IMR-90 (cell line): Measurements from ENCODE around the gene EPB41L1. TPM values are rescaled to one million over a fixed set of nuclear protein-coding genes. Genes with fewer than 3 reads are reported as not detected.
A peak's percentile ranks its signal among the peaks of the same experiment; 100 is the strongest.

ENCODE experiments used
- ATAC-seq: fragments of 200-7000 bp; cut with Tn5 transposase; 2 replicates; pipeline ENCODE4 v1.9.1; 2020; ENCODE audit warnings: low read depth, mild to moderate bottlenecking, moderate library complexity
- BruUV-seq: library from RNA; stranded (reverse); fragments of 400-500 nt; replicated peaks from 2 replicates; lab custom pipeline; 2021; lab: Mats Ljungman, UMichigan
- CTCF ChIA-PET: fragments of 300-600 bp; formaldehyde crosslinking; extraction: SDS; loops from one replicate; lab custom pipeline; 2021; ENCODE audit warnings: antibody characterized with exemption; lab: Yijun Ruan, JAX
- POLR2A ChIA-PET: fragments of 300-600 bp; sonication (Branson Sonifier 250); formaldehyde crosslinking; loops from one replicate; lab custom pipeline; 2022; ENCODE audit warnings: antibody characterized with exemption; ENCODE audit not compliant: unreplicated experiment; lab: Charles Lee
- DNase-seq: peaks from one replicate; pipeline ENCODE4 v3.0.0; 2013
- H2AFZ ChIP-seq: replicated peaks from 2 replicates; pipeline ENCODE3; 2013; ENCODE audit warnings: low read length, mild to moderate bottlenecking; ENCODE audit not compliant: poor library complexity
- H2AK5ac ChIP-seq: 2 replicates; pipeline ENCODE4 v1.6.1; 2013; ENCODE audit warnings: low read depth, low read length, inconsistent platforms
- H2AK9ac ChIP-seq: replicated peaks from 2 replicates; pipeline ENCODE3; 2013; ENCODE audit warnings: mild to moderate bottlenecking, low read depth, low read length, moderate library complexity; ENCODE audit not compliant: poor library complexity
- H2BK120ac ChIP-seq: 2 replicates; pipeline ENCODE4 v1.6.1; 2013; ENCODE audit warnings: low read depth, low read length, inconsistent platforms
- H2BK15ac ChIP-seq: 3 replicates; pipeline ENCODE4 v1.6.1; 2013; ENCODE audit warnings: low read depth, low read length, inconsistent platforms
- H2BK20ac ChIP-seq: 2 replicates; pipeline ENCODE4 v1.6.1; 2013; ENCODE audit warnings: low read depth, mild to moderate bottlenecking, inconsistent platforms, low read length, moderate library complexity
- H2BK5ac ChIP-seq: 2 replicates; pipeline ENCODE4 v1.6.1; 2013; ENCODE audit warnings: mild to moderate bottlenecking, low read depth, low read length, inconsistent platforms; ENCODE audit not compliant: poor library complexity, severe bottlenecking
- H3K14ac ChIP-seq: replicated peaks from 2 replicates; pipeline ENCODE4 v1.6.1; 2013; ENCODE audit warnings: low read depth, low read length, inconsistent platforms
- H3K18ac ChIP-seq: 2 replicates; pipeline ENCODE4 v1.6.1; 2013; ENCODE audit warnings: low read depth, low read length, control low read depth
- H3K23ac ChIP-seq: 2 replicates; pipeline ENCODE4 v1.6.1; 2013; ENCODE audit warnings: low read depth, low read length, inconsistent platforms
- H3K27ac ChIP-seq: 2 replicates; pipeline ENCODE4 v1.5.1; 2013; ENCODE audit warnings: mild to moderate bottlenecking, control low read depth, low read length; ENCODE audit not compliant: insufficient read depth
- H3K27me3 ChIP-seq: 2 replicates; pipeline ENCODE4 v1.6.1; 2013; ENCODE audit warnings: low read length; ENCODE audit not compliant: control insufficient read depth, insufficient read depth
- H3K36me3 ChIP-seq: 2 replicates; pipeline ENCODE4 v1.6.1; 2013; ENCODE audit warnings: low read length, mixed read lengths; ENCODE audit not compliant: control insufficient read depth, insufficient read depth
- H3K4ac ChIP-seq: 2 replicates; pipeline ENCODE4 v1.6.1; 2013; ENCODE audit warnings: low read depth, low read length, inconsistent platforms
- H3K4me1 ChIP-seq: 2 replicates; pipeline ENCODE4 v1.6.1; 2013; ENCODE audit warnings: low read length, mixed read lengths; ENCODE audit not compliant: control insufficient read depth, insufficient read depth
- H3K4me2 ChIP-seq: 2 replicates; pipeline ENCODE4 v1.6.1; 2013; ENCODE audit warnings: low read depth, mild to moderate bottlenecking, control low read depth, low read length, moderate library complexity
- H3K4me3 ChIP-seq: 2 replicates; pipeline ENCODE4 v1.5.1; 2013; ENCODE audit warnings: low read depth, mild to moderate bottlenecking, control low read depth, low read length, moderate library complexity; ENCODE audit not compliant: insufficient read depth
- H3K56ac ChIP-seq: 2 replicates; pipeline ENCODE4 v1.6.1; 2013; ENCODE audit warnings: low read length, inconsistent platforms; ENCODE audit not compliant: insufficient read depth; ENCODE audit errors: extremely low read depth
- H3K79me1 ChIP-seq, 2 experiments: 2 replicates each; pipeline ENCODE4 v1.6.1; 2013; ENCODE audit warnings: low read length in 2 of 2, inconsistent platforms in 1 of 2, low read depth in 1 of 2
- H3K9ac ChIP-seq: 2 replicates; pipeline ENCODE4 v1.6.1; 2013; ENCODE audit warnings: low read depth, low read length, control low read depth
- H3K9me1 ChIP-seq: 2 replicates; pipeline ENCODE4 v1.6.1; 2013; ENCODE audit warnings: low read length, inconsistent platforms; ENCODE audit not compliant: insufficient read depth
- H3K9me3 ChIP-seq: 2 replicates; pipeline ENCODE4 v1.6.1; 2013; ENCODE audit warnings: low read length; ENCODE audit not compliant: control insufficient read depth, insufficient read depth
- H4K20me1 ChIP-seq: 2 replicates; pipeline ENCODE4 v1.6.1; 2013; ENCODE audit warnings: low read length, inconsistent platforms; ENCODE audit not compliant: insufficient read depth
- H4K5ac ChIP-seq: 2 replicates; pipeline ENCODE4 v1.6.1; 2013; ENCODE audit warnings: mild to moderate bottlenecking, low read depth, low read length, control low read depth
- H4K8ac ChIP-seq, 2 experiments: 2 replicates each; pipeline ENCODE4 v1.6.1; 2013; ENCODE audit warnings: low read depth in 2 of 2, low read length in 2 of 2, control low read depth in 1 of 2, inconsistent platforms in 1 of 2
- H4K91ac ChIP-seq: 2 replicates; pipeline ENCODE4 v1.6.1; 2013; ENCODE audit warnings: low read depth, low read length, inconsistent platforms; ENCODE audit not compliant: insufficient read depth
- BHLHE40 ChIP-seq: fragments of 150-350 bp; IDR thresholded peaks from 2 replicates; pipeline ENCODE4 v1.6.1; 2016; ENCODE audit warnings: mild to moderate bottlenecking, low read depth, low read length
- CEBPB ChIP-seq: IDR thresholded peaks from 2 replicates; pipeline ENCODE4 v1.6.1; 2012; ENCODE audit warnings: low read depth, low read length, improper control_type of control experiment
- CHD1 ChIP-seq: IDR thresholded peaks from 2 replicates; pipeline ENCODE4 v1.6.1; 2012; ENCODE audit warnings: low read depth, low read length, improper control_type of control experiment
- CTCF ChIP-seq: conservative IDR thresholded peaks from 2 replicates; pipeline ENCODE4 v1.5.1; 2012; ENCODE audit warnings: mild to moderate bottlenecking, low read depth, low read length, improper control_type of control experiment
- ELK1 ChIP-seq: fragments of 150-350 bp; IDR thresholded peaks from 2 replicates; pipeline ENCODE4 v1.6.1; 2016; ENCODE audit warnings: low read depth, mild to moderate bottlenecking, low read length, moderate library complexity, borderline replicate concordance
- FOS ChIP-seq: fragments of 150-350 bp; IDR thresholded peaks from 2 replicates; pipeline ENCODE4 v1.6.1; 2016; ENCODE audit warnings: low read depth, low read length
- MAFK ChIP-seq: IDR thresholded peaks from 2 replicates; pipeline ENCODE4 v1.6.1; 2012; ENCODE audit warnings: low read depth, low read length, improper control_type of control experiment
- MXI1 ChIP-seq: IDR thresholded peaks from 2 replicates; pipeline ENCODE4 v1.6.1; 2012; ENCODE audit warnings: low read depth, mild to moderate bottlenecking, low read length, moderate library complexity, borderline replicate concordance
- NFE2L2 ChIP-seq: fragments of 150-350 bp; IDR thresholded peaks from 2 replicates; pipeline ENCODE4 v1.6.1; 2016; ENCODE audit warnings: low read depth, mild to moderate bottlenecking, low read length
- POLR2A ChIP-seq: IDR thresholded peaks from 2 replicates; pipeline ENCODE4 v1.6.1; 2012; ENCODE audit warnings: mild to moderate bottlenecking, low read depth, low read length
- RAD21 ChIP-seq: IDR thresholded peaks from 2 replicates; pipeline ENCODE4 v1.6.1; 2012; ENCODE audit warnings: low read length, improper control_type of control experiment
- RCOR1 ChIP-seq: IDR thresholded peaks from 2 replicates; pipeline ENCODE4 v1.6.1; 2012; ENCODE audit warnings: mild to moderate bottlenecking, low read length, improper control_type of control experiment; ENCODE audit not compliant: insufficient replicate concordance
- RFX5 ChIP-seq: IDR thresholded peaks from 2 replicates; pipeline ENCODE4 v1.8.0; 2012; ENCODE audit warnings: low read depth, mild to moderate bottlenecking, low read length, moderate library complexity
- SMC3 ChIP-seq: fragments of 150-350 bp; IDR thresholded peaks from 2 replicates; pipeline ENCODE4 v1.6.1; 2016; ENCODE audit warnings: low read depth, mild to moderate bottlenecking, antibody characterized with exemption, low read length, moderate library complexity
- USF2 ChIP-seq: fragments of 150-350 bp; IDR thresholded peaks from 2 replicates; pipeline ENCODE4 v1.6.1; 2017; ENCODE audit warnings: mild to moderate bottlenecking, antibody characterized with exemption, low read length, low read depth
- WGBS, 2 experiments: methylation state at CpG; one replicate each; pipeline versions ENCODE4 v1.1.5 to v1.1.7; 2013; ENCODE audit warnings: missing lambda C conversion rate in 2 of 2; ENCODE audit not compliant: insufficient read length in 1 of 2; ENCODE audit errors: extremely low coverage in 2 of 2; 5-methylcytosine and 5-hydroxymethylcytosine counted together
- dilution Hi-C: fragments of 300-500 bp; cut with HindIII; formaldehyde crosslinking; loops from one replicate; pipeline ENCODE4 v1.14.3; 2018; ENCODE audit warnings: low sequenced_read_pairs; ENCODE audit not compliant: unreplicated experiment
- in situ Hi-C: fragments of 300-500 bp; cut with MboI; formaldehyde crosslinking; loops from 3 replicates; pipeline ENCODE4 v1.14.3; 2019; ENCODE audit warnings: low sequenced_read_pairs, inconsistent platforms, mixed read lengths
- intact Hi-C: fragments of 100-400 bp; cut with micrococcal nuclease; formaldehyde crosslinking; loops from 2 replicates; pipeline ENCODE4 v1.10.0; 2022
- polyA plus RNA-seq, 3 experiments: library from polyadenylated mRNA; depleted of rRNA; stranded (reverse); fragments of >200 nt; gene quantifications; 2 replicates each; pipeline ENCODE4 v1.2.3, GENCODE V29; 2012; ENCODE audit warnings: low replicate concordance in 1 of 3
- total RNA-seq: library from RNA; depleted of rRNA; stranded (reverse); fragments of >200 nt; gene quantifications from 2 replicates; pipeline ENCODE4 v1.2.3, GENCODE V29; 2012

The EPB41L1 gene
- total and polyA plus RNA-seq, 2 of the 4 experiments (the other 2 are of a cell fraction), result 12.5 to 33.7 TPM

- BruUV-seq, result TSS peak; percentile 62
- peak overlapping the region; percentile 48 for H4K5ac ChIP-seq
- H2BK15ac ChIP-seq, result no peak overlapping the region
- ChIA-PET CTCF (interaction anchor here (0.7 to 2.2 kb wide), 2 partner anchors 34 to 203 kb away, joined by 3 to 5 read pairs; no protein-coding TSS in a partner anchor), POLR2A (interaction anchor here (0.5 kb wide), 1 partner anchor 58 kb away, joined by 8 read pairs; no protein-coding TSS in a partner anchor)
- H3K27ac ChIP-seq, result peak overlapping the region; percentile 74
- H3K18ac ChIP-seq, result no peak overlapping the region
- no CpG with 5 or more reads among the region's 6 CpGs for WGBS, 2 experiments
- 0 out of 2 replicates have a peak, but pooled peaks cover 9% of the 10 kb centered on the region for H4K20me1 ChIP-seq
- peak overlapping the region; percentile 86 for H3K4ac ChIP-seq
- TF ChIP-seq RFX5, result no peak
- no peak for TF ChIP-seq CEBPB
- no peak for TF ChIP-seq MXI1
- TF ChIP-seq SMC3, result no peak
- TF ChIP-seq CHD1, result no peak
- TF ChIP-seq USF2, result no peak
- no peak for TF ChIP-seq ELK1
- TF ChIP-seq POLR2A, result no peak
- TF ChIP-seq NFE2L2, result no peak
- no peak for TF ChIP-seq FOS
- no peak for TF ChIP-seq RCOR1
- no peak for TF ChIP-seq MAFK
- no peak for TF ChIP-seq BHLHE40
- no peak for TF ChIP-seq RAD21
- no peak for TF ChIP-seq CTCF
- H2BK20ac ChIP-seq, result no peak overlapping the region
- peak overlapping the region; percentile 65 for H2AK5ac ChIP-seq
- peak overlapping the region; percentile 90 for H2AK9ac ChIP-seq
- in situ Hi-C loops (no loop called here), intact Hi-C loops (no loop called here), dilution Hi-C loops (no loop called here)
- no peak for ATAC-seq
- peak overlapping the region; percentile 94 for H3K4me2 ChIP-seq
- H3K9ac ChIP-seq, result peak overlapping the region; percentile 93
- H3K79me1 ChIP-seq, result peaks cover 11 to 39% of the 10 kb centered on the region in 2 experiments
- H2BK120ac ChIP-seq, result no peak overlapping the region
- H3K4me3 ChIP-seq, result peak overlapping the region; percentile 73
- 0 out of 2 replicates have a peak, but pooled peaks cover 7% of the 10 kb centered on the region for H3K9me1 ChIP-seq
- peaks cover 7% of the 10 kb centered on the region for H3K4me1 ChIP-seq
- H3K23ac ChIP-seq, result peak overlapping the region; percentile 79
- H4K8ac ChIP-seq, result peak overlapping the region; percentile 94 to 100
- peaks cover 12% of the 10 kb centered on the region for H3K36me3 ChIP-seq
- no peaks in the 10 kb centered on the region for H3K27me3 ChIP-seq
- DNase-seq, result no peak
- no peaks in the 10 kb centered on the region for H3K9me3 ChIP-seq
- H3K14ac ChIP-seq, result peak overlapping the region; percentile 88
- H4K91ac ChIP-seq, result peak overlapping the region; percentile 69
- H2BK5ac ChIP-seq, result peak overlapping the region; percentile 65
- peak overlapping the region; percentile 97 for H2AFZ ChIP-seq
- peak overlapping the region; percentile 75 for H3K56ac ChIP-seq
Observed at GRCh38 chr20:36236786-36237121, 82.2 kb downstream of the EPB41L1 start.
